WERI-Rb-1 (cell line): ENCODE data around the gene INPPL1.
"Not testable (repeated sequence)": the region's sequence is repeated elsewhere in the genome, so short reads cannot be mapped to it uniquely, and the experiment has no call there.

ENCODE experiments used
- DNase-seq: peaks from one replicate; pipeline ENCODE4 v3.0.0-alpha.2; 2020
- H3K27ac ChIP-seq: fragments of 250-450 bp; sonication (Bioruptor Pico); 2 replicates; pipeline ENCODE4 v1.5.1; 2020; ENCODE audit warnings: mild to moderate bottlenecking, moderate library complexity
- H3K27me3 ChIP-seq: fragments of 250-450 bp; sonication (Bioruptor Pico); 2 replicates; pipeline ENCODE4 v1.5.1; 2021; ENCODE audit warnings: mild to moderate bottlenecking, low read depth, moderate library complexity; ENCODE audit not compliant: insufficient read depth, severe bottlenecking
- H3K36me3 ChIP-seq: fragments of 250-450 bp; sonication (Bioruptor Pico); 2 replicates; pipeline ENCODE4 v1.5.1; 2020; ENCODE audit warnings: mild to moderate bottlenecking, moderate library complexity
- H3K4me3 ChIP-seq: 2 replicates; pipeline ENCODE4 v1.5.1; 2011; ENCODE audit warnings: low read depth, mild to moderate bottlenecking, control low read depth, low read length
- H3K9me3 ChIP-seq: fragments of 250-450 bp; sonication (Bioruptor Pico); 2 replicates; pipeline ENCODE4 v1.5.1; 2021; ENCODE audit warnings: mild to moderate bottlenecking, moderate library complexity; ENCODE audit not compliant: severe bottlenecking
- TF ChIP-seq, protein P1 (sequence below): IDR thresholded peaks from 2 replicates; pipeline ENCODE4 v1.5.1; 2011; ENCODE audit warnings: low read depth, mild to moderate bottlenecking, control low read depth, inconsistent platforms, low read length

INPPL1 gene

DNA sequence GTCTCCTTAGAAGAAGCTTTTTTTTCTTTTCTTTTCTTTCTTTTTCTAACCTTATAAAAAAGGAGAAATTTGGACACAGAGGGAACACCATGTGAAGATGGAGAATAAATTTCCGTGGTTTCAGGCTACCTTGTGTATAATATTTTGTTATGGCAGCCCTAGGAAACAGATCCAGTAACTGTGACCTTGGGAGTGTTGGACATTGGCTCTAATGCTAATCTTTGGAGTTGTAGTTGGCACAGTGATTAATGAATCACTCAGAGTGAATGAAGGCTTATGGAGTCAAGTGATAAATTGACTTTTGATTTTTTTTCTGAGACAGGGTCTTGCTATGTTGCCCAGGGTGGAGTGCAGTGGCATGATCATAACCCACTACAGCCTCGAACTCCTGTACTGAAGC lies 34.9 kb downstream of the INPPL1 start:
- Histone ChIP-seq H3K36me3 (no peaks in the 10 kb centered on the region), H3K4me3 (no peak overlapping the region), H3K27ac (no peak overlapping the region), H3K27me3 (no peaks in the 10 kb centered on the region), H3K9me3 (no peaks in the 10 kb centered on the region)
- TF ChIP-seq, protein P1, sequence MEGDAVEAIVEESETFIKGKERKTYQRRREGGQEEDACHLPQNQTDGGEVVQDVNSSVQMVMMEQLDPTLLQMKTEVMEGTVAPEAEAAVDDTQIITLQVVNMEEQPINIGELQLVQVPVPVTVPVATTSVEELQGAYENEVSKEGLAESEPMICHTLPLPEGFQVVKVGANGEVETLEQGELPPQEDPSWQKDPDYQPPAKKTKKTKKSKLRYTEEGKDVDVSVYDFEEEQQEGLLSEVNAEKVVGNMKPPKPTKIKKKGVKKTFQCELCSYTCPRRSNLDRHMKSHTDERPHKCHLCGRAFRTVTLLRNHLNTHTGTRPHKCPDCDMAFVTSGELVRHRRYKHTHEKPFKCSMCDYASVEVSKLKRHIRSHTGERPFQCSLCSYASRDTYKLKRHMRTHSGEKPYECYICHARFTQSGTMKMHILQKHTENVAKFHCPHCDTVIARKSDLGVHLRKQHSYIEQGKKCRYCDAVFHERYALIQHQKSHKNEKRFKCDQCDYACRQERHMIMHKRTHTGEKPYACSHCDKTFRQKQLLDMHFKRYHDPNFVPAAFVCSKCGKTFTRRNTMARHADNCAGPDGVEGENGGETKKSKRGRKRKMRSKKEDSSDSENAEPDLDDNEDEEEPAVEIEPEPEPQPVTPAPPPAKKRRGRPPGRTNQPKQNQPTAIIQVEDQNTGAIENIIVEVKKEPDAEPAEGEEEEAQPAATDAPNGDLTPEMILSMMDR, result no peak
- no peak for DNase-seq

DNA sequence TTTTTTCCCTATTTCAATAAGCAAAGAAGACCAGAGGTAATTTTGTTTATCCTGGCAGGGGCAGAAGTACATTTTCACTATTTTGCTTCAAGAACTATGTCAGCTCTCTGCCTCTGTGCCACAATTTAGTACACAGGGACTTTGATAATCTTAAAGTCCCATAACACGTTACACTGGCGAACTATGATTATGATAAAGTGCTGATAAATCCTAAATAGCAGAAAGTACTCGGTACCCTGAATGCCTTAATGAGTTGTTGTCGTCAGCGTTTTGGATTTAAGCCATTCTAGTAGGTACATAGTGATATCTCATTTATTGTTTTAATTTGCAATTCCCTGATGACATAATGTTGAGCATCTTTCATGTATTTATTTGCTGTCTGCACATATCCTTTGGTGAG lies 36.0 kb downstream of the INPPL1 start:
- Histone ChIP-seq H3K36me3 (no peaks in the 10 kb centered on the region), H3K4me3 (no peak overlapping the region), H3K9me3 (no peaks in the 10 kb centered on the region), H3K27me3 (no peaks in the 10 kb centered on the region), H3K27ac (no peak overlapping the region)
- no peak for DNase-seq
- TF ChIP-seq, protein P1, result no peak

DNA sequence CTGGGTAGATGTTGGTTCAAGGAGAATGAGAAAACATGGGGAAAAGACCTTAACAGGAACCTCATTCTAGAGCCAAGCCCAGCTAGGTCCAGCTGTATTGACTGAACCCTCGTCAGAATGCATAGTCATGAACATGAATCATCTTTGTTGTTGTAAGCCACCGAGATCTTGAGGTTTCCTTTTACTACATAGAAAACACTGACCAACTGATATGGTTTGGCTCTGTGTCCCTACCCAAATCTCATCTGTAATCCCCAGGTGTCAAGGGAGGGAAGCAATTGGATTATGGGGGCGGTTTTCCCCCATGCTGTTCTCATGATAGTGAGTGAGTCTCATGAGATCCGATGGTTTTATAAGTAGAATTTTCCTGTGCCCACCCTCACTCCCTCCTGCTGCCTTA lies 38.8 kb downstream of the INPPL1 start:
- no peak overlapping the region for H3K27ac ChIP-seq
- H3K4me3 ChIP-seq, result no peak overlapping the region
- TF ChIP-seq, protein P1, result no peak
- DNase-seq, result no peak
- H3K36me3 ChIP-seq, result no peaks in the 10 kb centered on the region
- no peaks in the 10 kb centered on the region for H3K9me3 ChIP-seq
- no peaks in the 10 kb centered on the region for H3K27me3 ChIP-seq

DNA sequence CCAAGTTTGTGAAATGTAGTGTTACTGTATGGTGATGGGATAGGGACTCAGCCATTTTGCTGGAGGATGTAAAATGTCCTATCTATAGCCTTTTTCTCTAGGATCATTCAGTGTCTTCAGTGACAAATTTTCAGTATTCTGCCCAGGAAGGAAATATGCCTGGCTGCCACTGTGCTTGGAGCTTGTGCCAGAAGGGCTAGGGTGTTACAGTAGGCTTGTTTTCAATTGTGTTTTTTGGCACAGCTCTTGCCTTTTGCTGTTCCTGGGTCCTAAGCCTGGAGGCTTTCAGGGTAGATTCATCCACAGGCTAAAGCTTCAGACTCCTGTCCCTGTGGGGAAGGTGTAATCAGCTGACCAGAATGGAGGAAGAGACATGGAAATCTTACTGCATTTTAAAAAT lies 41.4 kb downstream of the INPPL1 start:
- Histone ChIP-seq H3K9me3 (no peaks in the 10 kb centered on the region), H3K36me3 (no peaks in the 10 kb centered on the region), H3K27me3 (no peaks in the 10 kb centered on the region), H3K4me3 (no peak overlapping the region), H3K27ac (no peak overlapping the region)
- DNase-seq, result no peak
- TF ChIP-seq, protein P1, result no peak

DNA sequence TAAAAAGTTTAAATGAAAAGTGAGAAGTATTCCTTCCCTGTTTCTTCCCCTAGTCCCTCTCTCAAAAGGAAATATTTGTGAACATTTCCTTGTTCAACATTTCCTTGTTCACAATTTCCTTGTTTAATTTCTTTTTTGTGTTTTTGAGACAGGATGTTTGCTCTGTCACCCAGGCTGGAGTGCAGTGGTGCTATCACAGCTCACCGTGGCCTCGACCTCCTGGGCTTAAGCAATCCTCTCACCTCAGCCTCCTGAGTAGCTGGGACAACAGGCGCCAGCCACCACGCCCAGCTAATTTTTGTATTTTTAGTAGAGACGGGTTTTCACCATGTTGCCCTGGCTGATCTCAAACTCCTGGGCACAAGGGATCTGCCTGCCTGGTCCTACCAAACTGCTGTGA lies 42.4 kb downstream of the INPPL1 start:
- not testable (repeated sequence) for DNase-seq, H3K36me3 ChIP-seq, H3K4me3 ChIP-seq, H3K27me3 ChIP-seq, H3K27ac ChIP-seq, H3K9me3 ChIP-seq

DNA sequence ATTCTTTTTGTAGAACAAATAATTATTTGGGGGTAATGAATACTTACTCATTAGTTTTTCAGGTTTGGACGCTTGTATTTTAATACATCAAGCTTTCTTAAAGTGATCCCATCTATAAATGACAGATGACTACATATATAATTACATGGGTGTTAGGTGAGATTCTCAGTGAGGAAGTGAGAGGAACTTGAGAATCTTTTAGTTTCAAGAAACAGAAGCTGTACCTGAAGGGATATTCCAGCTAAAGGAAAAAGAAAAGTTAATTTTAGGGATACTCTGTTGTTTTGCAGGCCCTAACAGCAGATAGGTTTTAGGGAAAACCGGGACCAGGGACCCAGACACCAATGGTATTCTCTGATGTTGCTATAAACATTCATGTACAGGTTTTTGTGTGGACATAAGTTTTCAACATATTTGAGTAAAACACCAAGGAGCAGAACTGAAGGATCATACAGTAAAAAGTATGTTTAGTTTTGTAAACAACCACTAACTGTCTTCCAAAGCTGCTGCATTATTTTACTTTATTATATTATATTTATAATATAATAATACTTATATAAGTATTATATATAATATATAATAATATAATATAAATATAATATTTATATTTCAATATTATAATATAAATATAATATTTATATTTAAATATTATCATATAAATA lies 43.5 kb downstream of the INPPL1 start:
- TF ChIP-seq, protein P1, result no peak

More for the DNA sequence above, 43.5 kb downstream of the INPPL1 start:
- Histone ChIP-seq H3K9me3 (no peaks in the 10 kb centered on the region), H3K36me3 (no peaks in the 10 kb centered on the region), H3K27me3 (no peaks in the 10 kb centered on the region), H3K4me3 (no peak overlapping the region), H3K27ac (no peak overlapping the region)
- no peak for DNase-seq
